GM18861 (cell line): ENCODE measurements around the gene NAA16.
"Not testable (repeated sequence)": the region's sequence is repeated elsewhere in the genome, so short reads cannot be mapped to it uniquely, and the experiment has no call there.

Source experiments
- ATAC-seq: cut with Tn5 transposase; IDR thresholded peaks from one replicate; pipeline ENCODE4 v1.9.1; 2021; ENCODE audit not compliant: unreplicated experiment

Gene NAA16

DNA sequence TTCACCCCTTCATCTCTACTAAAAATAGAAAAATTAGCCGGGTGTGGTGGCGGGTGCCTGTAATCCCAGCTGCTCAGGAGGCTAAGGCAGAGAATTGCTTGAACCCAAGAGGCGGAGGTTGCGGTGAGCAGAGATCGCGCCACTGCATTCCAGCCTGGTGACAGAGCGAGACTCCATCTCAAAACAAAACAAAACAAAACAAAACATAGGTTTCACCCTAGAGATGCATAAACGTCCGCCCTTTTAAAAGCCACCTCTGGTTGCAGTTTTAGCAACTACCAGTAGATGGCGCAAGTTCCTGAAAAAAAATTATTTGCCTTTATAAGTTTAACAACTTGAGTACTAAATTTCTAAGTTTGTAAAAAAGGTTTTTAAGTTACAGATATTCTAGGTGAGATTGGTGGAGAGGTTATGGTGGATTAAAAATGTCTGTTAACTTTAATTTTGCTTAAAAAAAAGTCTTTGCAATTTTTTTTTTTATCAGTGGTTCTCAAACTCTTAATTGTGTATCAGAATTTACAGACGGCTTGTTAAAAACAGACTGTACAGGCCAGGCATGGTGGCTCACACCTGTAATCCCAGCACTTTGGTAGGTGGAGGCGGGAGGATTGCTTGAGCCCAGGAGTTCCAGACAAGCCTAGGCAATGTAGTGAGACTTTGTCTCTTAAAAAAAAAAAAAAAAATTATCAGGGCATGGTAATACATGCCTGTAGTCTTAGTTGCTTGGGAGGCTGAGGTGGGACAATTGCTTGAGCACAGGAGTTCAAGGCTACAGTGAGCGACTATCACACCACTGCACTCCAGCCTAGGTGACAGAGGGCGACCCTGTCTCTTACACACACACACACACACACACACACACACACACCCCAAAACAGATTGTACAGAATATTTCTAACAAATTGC, 42.1 kb downstream of the NAA16 start:
- no peak for ATAC-seq

DNA sequence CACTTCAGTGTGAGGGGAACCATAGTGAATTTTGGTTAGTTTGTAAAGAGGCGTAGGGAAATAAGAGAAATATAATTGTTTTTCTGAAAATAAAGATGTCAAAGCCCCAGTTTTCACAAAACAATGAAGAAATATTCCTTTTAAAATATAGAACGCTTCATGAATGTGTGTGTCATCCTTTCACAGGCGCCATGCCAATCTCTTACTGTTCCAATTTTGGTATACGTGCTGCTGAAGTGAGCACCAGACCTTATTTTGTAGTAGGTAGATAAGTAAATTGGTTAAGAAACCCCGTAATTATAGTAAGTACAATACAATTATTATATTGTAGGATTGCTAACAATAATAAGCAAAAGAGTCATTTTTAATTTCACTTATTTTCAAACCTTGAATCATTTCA, 43.3 kb downstream of the NAA16 start:
- no peak for ATAC-seq

DNA sequence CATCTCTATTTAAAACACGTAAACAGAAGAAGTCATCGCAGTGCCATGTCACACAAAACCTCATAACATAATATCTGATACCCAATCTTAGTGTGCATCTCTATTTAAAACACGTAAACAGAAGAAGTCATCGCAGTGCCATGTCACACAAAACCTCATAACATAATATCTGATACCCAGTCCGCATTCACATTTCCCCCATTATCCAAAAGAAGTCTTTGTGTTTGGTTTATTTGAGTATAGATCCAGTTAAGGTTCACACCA, 45.2 kb downstream of the NAA16 start:
- ATAC-seq = not testable (repeated sequence)

- ATAC-seq = no peak
These were observed 45.7 kb downstream of the NAA16 start for GRCh38 chr13:41356786-41357185.

DNA sequence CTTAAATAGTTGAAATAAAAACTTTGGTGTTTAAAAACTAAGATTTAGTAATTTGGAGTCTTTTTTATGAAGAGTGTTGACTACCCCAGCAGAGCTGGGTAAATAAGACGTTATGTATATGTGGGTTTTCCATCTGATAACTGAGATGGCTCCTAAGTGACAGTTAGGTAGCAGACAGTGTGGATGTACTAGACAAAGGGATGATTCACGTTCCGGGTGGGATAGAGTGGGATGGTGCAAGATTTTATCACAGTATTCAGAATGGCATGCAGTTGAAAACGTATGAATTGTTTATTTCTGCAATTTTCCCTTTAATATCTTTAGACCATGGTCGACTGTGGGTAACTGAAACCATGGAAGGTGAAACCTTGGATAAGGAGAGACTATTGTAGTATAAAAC, 50.4 kb downstream of the NAA16 start:
- no peak for ATAC-seq

- no peak for ATAC-seq
These were observed 53.0 kb downstream of the NAA16 start for GRCh38 chr13:41364043-41364442.

DNA sequence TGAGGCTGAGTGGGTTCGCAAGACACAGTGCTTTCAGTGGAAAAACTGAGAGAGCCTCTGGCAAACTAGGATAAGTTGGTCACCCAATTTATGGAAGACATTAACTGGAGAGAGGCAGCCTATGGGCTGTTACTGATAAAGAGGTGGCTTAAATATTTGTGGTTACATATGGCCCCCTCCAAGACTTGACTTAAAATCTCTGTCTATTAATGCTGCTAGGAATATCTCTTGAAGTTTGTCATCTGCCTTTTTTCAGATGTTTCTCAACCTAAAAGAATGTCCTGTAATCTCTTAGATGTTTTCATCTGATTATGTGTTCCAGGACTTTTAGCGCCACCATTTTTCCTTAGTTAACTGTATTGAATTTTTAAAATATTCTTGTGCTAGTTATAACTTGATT, 54.6 kb downstream of the NAA16 start:
- no peak for ATAC-seq

- ATAC-seq = no peak
These were observed 59.7 kb downstream of the NAA16 start for GRCh38 chr13:41370736-41371135.

GRCh38 chr13:41377446-41377845, 66.4 kb downstream of the NAA16 start:
- ATAC-seq = no peak

- no peak for ATAC-seq
These were observed 71.4 kb downstream of the NAA16 start for GRCh38 chr13:41382431-41382830.

DNA sequence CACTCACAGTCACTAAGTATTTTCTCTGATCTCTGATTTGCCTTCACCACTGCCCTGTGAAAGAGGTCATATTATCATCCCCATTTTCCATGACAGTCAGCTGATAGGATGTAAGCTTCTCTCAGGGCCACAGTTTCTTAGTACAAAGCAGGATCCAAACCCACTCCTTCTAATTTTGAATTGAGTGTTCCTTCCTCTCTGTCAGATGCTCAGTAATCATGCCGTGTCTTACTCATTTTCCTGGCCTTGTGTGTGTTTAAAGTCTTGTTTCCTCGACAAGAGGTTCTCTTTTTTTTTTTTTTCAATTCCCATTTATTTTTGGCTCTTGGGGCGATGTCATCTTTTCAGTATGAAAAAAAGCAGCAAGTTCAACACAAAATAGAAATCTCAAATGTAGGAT, 72.3 kb downstream of the NAA16 start:
- ATAC-seq = no peak

DNA sequence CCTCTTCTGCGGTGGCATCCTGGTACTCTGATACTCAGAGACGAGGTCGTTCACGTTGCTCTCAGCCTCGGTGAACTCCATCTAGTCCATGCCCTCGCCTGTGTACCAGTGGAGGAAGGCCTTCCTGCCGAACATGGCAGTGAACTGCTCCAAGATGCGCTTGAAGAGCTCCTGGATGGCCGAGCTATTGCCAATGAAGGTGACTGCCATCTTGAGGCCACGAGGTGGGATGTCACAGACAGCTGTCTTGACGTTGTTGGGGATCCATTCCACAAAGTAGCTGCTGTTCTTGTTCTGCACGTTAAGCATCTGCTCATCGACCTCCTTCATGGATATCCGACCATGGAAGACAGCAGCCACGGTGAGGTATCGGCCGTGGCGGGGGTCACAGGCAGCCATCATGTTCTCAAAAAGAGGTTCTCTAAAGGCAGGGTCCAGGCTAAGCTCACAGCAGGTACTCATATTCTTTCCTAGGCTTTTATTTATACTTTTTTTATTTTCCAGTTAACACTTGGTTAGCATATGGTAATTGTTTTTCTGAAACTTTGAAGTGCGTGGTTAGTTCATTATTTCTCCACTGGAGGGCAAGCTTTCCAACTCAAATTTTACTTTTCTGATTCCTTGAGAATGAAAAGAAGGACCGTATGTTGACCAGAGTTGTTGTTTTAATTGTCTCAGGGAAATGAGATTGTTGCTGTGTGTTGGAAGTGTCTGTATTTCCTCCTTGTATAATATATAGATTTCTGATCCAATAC, 73.9 kb downstream of the NAA16 start:
- no peak for ATAC-seq

DNA sequence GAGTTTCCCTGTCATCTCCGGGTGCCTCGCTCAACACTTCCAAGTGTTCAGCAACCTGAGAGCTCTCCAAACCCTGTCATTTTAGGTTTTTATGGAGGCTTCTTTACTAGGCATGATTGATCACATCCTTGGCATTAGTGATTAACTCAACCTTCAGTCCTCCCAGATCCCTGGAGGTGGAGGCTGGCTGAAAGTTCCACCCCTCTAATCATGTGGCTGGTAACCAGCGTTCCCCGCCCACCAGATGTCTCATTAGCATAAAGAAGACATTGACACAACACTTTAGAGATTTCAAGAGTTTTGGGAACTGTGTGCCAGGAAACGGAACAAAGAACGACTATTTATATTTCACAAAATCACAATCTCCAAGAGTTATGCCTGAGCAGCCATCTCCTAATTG, 75.1 kb downstream of the NAA16 start:
- ATAC-seq = no peak

GRCh38 chr13:41387576-41387975, 76.5 kb downstream of the NAA16 start:
- ATAC-seq = no peak

DNA sequence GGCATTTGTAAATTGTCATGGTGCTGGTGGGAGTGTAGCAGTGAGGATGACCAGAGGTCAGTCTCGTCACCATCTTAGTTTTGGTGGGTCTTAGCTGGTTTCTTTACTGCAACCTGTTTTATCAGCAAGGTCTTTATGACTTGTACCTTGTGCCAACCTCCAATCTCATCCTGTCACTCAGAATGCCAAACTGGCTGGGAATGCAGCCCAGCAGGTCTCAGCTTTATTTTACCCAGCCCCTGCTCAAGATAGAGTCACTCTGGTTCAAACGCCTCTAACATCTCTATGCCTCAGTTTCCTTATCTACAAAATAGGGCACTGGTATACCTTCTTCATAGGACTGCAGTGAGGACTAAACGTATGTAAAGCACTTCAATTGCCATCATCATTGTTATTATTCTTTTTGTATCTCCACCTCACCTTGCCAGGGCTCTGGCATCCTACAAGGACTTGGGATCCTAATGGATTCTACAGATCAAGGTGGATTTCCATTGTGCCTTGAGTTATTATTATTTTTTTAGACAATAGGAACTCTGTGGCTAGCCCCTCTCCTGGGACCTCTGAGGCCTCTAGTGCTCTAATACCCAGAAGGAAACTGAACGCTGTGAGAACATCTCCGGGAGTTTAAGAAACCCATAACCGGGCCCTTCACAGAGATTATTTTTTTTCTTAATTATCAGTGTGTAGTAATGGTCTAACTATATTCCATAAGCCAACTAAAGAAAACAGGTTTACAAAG, 77.2 kb downstream of the NAA16 start:
- ATAC-seq = no peak

- ATAC-seq = no peak
These were observed 78.5 kb downstream of the NAA16 start for GRCh38 chr13:41389580-41389979.

- no peak for ATAC-seq
These were observed 83.1 kb downstream of the NAA16 start for GRCh38 chr13:41394166-41394565.

- ATAC-seq = no peak
These were observed 87.6 kb downstream of the NAA16 start for GRCh38 chr13:41398494-41399170.

- ATAC-seq = no peak
These were observed 90.3 kb downstream of the NAA16 start for GRCh38 chr13:41401366-41401765.

DNA sequence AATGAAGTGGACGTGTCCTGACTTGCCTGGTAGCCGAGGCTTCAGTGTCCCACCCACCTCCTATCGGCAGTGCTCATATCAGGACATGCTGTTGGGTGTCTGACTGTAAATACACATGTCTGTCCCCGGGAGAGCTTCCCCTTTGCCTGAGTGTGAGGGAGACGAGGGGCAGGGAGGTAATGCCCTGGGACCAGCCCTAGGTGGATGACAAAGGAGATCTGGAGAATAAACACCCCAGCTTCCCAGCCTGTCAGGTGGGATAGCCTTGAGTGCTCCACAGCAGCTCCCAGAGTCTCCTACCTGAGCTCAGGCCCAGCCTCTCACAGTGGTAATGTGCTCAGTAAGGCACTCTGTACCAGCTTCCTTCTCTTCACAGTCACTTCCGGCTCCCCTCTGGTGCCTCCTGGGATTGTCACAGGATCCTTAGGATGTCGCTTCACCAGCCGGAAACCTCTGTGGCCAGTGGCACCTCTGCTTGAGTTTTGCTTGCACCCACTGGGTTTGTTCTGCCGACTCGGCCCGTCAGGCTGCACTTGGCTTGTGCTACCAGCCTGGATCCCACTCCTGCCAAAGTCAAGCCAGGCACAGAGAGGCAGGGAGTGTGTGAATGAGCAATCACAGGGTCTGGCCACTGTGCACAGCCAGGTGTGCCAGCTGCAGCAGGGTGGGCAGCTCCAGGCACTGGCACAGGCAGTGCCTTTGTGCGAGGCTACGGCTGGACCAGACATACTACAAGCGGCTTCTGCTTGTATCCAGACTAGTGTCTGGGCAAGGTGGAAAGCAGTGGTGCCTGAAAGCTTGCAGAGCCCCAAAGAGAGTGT, 91.8 kb downstream of the NAA16 start:
- no peak for ATAC-seq
